ENCODE measurements around the gene TSPAN11.
"Not testable (repeated sequence)": the region's sequence is repeated elsewhere in the genome, so short reads cannot be mapped to it uniquely, and the experiment has no call there.

Gene TSPAN11

DNA sequence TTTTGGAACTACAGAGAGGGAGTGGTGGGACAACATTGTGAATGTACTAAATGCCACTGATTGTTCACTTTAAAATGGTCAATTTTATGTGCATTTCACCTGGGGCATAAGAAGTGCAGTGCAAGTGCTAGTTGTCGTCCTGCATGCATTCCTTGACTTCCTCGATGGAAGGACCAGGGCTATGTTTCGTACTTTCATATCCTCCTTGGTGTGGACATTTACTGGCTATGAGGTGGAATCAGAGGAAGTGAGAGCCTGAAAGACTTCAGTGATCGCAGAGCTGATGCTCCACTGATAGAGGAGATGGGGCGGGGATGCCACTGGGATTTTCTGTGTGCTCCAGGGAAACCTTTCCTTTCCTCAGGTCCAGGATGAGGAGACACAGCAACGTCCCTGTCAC is 93.0 kb downstream of the TSPAN11 start:
- no peak for DNase-seq (ENCODE audit: low read depth in 3 of 3)

DNA sequence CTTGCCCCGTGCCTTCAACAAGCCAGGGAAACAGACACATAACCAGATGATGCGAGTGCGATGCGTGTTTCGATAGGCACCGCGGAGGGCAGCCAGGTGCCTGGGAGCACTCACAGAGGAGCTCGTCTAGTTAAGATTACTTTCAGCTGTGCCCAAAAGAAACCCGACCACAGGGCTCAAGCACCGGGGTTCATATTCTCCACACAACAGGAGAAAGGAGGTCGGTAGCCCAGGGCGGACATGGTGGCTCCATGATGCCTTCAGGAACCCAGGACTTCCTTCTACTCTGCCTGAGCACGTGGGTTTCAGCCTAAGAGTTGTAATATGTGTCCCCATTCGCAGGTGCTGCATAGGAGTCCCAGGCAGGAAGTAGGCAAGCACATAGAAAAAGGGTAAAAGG is 93.4 kb downstream of the TSPAN11 start:
- no peak for DNase-seq (ENCODE audit: low read depth in 3 of 3)

DNA sequence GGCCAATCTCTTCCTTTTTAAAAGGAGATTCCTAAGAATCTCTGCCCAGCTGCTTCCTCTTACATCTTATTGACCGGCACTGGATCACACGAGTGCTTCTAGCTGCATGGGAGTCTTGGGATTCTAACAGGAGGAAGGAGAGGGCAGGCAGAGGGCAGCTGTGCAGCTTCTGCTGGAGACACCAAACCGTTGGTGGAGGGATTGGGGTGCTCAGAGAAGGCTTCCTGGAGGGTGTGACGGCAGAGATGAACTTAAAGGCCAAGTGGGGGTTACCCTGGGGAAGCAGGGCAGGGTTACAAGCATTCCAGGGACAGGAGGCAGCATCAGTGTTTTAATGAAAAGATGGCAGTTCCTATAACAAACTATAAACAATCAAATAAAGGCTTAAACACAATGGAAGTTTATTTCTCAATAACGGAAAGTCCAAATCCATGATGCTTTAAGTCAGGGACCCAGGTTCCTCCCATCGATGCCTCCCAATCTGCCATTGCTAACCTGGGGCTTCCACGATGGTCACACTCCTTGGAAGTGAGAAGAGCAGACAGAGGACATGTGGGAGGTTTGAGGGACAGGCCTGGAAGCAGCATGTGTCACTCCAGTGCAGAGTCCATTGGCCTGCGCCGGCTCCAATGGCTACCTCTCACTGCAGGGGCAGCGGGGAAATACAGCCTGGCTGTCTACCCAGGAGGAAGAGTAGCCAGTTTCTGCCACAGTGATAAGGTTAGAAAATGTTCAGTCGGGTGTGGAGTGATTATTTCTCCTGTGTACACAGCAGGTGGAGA is 94.0 kb downstream of the TSPAN11 start:
- no peak for DNase-seq (ENCODE audit: low read depth in 3 of 3)

DNA sequence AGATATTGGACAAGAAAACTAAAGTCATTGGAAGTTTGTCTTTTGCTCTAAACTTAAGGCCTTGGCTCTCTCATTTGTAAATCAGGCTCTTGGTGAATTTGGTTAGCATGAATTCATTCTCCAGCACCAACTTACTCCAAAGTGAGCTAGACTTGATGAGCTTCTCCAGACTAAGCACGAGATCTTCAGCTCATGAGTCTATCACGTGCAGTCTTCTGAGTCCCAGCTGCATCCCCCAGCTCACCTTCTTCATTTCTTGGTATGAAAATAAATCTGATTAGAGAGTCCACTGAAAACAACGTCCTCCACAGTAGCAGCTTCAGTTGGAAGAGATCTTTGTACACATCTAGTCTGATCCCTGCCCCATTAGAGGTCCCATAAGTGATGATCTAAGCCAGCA is 94.6 kb downstream of the TSPAN11 start:
- DNase-seq (ENCODE audit: low read depth in 3 of 3) = no peak

DNA sequence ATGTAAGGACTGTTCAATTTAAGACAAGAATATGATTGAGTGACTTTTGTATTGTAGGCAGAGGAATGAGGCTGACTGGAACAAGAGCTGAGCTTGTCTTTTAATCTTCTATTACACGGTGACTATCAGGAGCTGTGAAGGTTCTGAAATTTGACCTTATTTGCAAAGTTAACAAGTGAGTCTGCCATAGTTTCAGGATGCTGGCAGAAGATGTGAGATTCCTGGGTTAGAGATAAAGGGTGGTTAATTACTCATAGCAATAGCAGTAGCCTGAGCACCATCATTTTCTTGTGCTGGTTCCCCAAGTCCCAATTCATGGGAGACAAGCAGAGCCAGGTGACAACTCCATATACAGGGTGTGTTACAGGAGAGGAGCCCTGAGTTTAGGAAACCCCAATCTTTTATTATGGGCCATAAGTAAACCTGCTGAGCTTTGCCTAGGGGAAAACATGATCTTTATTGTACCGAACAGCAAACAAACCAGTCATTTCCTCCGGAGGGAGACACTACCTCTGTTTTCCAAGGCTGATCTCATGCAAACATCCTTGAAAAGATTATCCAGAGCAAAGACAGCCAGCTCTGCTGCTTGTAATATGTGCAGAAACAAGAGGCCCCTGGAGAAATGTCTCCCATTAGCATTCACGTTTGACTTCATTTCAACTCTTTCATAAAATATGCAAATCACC is 95.4 kb downstream of the TSPAN11 start:
- no peak for DNase-seq (ENCODE audit: low read depth in 3 of 3)

DNA sequence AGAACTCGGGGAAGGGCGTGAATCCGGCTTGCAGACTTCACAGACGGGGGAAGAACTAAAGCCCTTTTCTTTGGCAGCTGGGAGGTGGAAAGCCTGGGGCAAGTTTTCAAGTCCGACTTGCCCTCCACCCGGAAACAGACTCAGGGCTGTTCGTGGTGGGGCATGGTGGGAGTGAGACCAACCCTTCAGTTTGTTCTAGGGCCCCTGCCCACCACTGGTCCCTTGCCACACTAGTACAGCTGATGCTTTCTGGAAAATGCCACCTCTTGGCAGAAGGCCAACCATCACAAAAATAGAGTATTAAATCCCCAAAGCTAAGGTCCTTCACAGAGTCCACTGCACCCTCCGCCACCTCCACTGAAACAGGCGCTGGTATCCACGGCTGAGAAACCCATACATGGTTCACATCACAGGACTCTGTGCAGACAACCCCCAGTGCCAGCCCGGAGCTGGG is 96.8 kb downstream of the TSPAN11 start:
- DNase-seq (ENCODE audit: low read depth in 3 of 3) = no peak

DNA sequence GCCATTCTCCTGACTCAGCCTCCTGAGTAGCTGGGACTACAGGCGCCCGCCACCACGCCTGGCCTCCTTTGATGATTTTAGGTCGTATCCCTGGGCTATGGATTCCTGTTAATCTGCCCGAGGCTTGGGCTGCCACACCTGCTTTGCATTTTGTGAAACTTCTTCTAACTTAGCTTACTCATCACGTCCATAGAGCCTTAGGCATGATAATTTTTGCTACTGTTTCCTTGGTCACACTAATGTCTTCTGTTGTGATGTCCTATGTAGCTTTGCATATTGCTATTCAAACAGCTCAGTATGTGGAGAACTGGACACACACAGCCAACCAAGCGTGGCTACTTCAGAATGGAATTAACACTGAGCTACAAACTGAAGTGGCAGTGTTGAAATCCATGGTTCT is 99.7 kb downstream of the TSPAN11 start:
- no peak for DNase-seq (ENCODE audit: low read depth in 3 of 3)

DNA sequence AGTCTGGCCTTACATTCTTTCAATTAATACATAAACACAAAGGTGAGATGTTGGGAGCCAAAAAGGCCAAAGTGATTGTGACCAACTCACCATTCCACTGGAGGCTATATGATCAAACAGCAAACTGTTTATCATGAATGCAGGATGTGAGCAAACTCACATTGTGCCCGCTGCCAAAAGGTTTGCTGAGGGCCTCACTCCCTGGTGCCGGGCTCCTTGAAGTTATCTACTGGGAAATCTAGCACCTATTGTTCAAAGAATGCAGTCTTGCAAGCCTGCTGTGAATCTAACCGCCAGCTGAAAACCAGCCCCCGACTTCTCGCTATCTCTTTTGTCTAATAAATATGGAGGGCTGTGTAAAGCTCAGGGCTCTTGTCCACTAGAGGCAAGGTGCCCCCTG is 100.5 kb downstream of the TSPAN11 start:
- not testable (repeated sequence) for DNase-seq (ENCODE audit: low read depth in 3 of 3)

DNA sequence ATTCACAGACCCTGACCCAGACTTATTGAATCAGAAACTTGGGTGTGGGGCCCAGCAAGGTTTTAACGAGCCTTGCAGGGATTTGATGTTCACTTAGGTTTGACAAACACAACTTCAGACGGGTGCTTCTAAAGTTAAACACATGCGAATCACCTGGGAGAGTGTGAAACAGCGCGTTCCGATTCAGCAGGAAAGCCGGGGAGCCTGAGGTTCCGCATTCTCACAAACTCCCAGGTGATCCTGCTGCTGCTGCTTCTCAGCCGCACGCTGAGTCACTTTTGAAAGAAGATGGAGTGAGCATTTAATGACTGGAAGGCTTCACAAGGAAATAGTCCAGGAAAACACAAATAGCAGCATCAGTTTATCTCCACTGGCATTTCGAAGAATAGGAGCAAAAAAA is 102.9 kb downstream of the TSPAN11 start:
- DNase-seq (ENCODE audit: low read depth in 3 of 3) = no peak

DNA sequence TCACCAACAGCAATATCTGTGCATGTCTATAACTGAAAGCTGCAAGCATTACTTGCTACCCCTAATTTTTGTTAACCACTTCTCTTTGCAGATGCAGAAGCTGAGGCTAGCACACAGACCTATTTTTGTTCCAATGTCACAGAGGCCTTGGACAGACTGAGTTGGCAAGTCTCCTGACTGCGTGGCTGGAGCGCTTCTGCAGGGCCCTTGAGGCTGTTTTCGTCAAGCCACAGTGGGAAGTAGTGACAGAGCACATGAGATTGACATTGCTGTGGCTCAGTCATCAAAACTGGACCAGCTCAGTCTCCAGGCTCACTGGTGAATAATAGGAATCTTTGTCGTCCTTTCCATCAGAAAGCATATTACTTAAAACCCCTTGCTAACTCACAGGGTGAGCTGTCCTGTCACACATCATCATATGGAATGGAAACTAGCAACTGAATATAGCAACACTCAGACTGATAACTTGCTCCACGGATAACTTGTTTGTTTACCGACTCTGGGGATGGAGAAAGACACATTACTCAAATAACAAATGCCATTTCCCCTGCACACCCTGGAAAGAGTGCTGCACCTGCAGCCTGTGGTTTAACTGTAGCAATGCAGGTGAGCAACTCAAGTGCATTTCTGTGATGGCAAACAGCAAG is 103.5 kb downstream of the TSPAN11 start:
- DNase-seq (ENCODE audit: low read depth in 3 of 3) = no peak

DNA sequence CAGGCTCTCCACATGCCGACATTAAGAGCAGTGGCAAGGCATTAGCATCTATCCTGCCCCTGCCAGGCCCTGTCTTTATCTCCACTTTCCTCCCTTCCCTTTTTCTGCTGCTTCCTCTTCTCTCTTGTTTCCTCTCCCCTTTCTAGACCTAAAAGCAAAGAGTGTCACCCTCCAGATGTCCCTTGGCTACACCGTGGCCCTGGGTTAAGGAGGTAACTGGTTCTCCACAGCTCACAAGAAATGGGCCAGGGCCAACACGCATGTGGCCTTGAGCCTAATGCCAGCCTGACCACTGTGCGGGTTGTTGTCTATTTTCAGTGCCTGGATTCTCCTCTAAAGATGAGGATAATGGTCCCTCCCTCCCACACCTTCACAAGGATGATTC is 105.4 kb downstream of the TSPAN11 start:
- DNase-seq (ENCODE audit: low read depth in 3 of 3) = no peak

DNA sequence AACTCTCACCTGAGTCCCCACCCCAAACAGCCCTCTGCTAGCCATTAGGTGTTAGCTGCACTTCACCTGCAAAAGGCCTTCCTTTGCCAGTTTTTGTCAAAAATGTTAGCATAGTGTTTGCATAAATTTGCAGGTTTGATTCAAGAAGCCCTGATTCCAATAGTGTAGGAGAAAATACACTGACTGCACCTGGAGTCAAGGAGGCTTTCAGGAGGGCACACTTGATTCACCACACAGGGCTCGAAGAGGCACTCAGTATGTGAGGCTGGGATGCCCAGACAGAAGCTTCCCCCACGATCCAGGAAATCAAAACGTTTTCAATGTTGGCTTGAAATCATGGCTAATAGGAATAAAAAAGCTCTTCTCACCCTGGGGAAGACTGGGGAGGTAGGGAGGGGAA is 106.6 kb downstream of the TSPAN11 start:
- no peak for DNase-seq (ENCODE audit: low read depth in 3 of 3)

DNA sequence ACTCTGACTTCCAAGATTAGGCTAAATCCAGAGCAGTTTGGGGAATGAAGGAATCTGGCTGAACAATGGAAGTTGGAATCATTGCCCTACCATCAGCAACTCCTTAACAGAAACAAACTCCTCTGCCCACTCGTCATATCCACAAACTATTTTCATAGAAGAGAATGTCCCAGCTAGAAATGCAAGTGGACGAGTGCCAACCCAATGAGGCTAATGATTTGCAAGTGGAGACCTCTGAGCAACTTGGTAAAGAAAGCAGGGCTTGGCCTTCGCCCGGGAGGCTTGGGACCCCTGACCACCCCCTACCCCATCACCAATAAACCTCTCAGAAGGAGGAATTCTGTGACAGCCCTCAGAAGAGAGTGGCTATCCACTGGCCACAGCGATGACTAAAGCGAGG is 107.1 kb downstream of the TSPAN11 start:
- DNase-seq (ENCODE audit: low read depth in 3 of 3) = no peak

DNA sequence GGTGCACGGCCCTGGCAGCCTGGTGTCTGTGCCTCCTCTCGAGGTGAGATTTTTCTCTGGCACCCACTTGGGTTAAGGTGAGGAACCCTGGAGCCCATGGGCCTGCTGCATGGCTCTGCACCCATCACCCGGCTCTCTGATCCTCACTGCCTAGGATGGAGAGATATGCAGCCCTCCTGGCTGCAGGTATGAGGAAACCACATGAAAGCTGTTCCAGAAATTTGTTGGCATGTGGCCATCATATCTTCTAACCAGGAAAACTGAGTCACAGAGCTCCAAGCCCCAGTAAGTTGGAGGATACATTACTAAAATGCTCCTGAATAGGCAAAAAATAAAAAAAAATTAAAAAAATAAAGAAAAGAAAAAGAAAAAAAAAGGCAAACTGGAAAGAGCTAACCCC is 107.8 kb downstream of the TSPAN11 start:
- DNase-seq (ENCODE audit: low read depth in 3 of 3) = no peak

DNA sequence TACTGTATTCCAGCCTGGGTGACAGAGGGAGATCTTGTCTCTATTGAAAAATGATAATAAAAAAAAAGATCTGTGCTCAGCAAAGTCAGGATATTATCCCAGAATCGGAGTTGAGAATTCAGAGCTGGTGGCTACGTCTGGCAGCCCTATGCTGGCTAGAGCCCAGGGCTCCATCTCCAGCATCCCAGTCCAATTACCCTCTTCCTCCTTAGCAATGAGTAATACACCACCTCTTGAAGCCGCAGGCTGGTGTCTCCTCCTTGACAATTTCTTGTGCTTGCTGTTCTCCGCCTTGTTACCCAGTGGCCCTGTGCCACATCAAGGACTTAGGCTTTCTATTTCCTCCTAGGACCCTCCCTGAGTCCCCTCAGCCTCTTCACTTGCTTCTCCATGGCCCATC is 108.7 kb downstream of the TSPAN11 start:
- DNase-seq (ENCODE audit: low read depth in 3 of 3) = no peak

DNA sequence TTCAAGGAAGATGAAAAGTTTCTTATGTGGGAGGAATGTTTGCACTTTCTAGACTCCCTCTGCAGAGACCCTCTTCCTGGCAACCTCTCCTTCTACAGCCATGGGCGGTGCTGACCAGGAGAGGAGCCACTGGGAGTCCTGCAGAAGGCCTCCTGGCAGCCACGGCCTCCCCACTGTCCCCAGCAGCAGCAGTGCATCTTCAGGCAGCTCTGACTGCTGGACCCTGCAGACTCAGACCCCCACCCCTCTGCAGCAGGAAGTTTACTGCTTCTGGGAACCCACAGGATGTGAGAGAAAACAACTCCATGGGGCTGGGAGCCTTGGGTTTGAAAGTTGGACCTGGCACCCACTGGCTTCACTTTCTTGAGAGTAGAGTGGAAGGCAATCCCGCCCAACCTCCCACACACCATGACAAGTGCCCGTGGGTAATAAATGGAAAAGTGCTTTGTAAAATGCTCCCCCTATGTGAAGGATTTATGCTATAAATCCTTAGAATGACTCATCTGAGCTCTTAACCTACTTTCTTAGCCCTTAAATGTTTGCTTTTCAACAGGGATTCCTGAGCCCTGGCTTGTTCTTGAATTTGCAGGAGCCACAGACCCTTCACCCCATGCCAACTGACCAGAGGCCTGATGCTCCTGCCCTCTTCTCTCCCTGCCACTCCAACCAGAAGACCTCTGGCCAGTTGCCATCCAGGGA is 109.6 kb downstream of the TSPAN11 start:
- DNase-seq (ENCODE audit: low read depth in 3 of 3) = no peak

DNA sequence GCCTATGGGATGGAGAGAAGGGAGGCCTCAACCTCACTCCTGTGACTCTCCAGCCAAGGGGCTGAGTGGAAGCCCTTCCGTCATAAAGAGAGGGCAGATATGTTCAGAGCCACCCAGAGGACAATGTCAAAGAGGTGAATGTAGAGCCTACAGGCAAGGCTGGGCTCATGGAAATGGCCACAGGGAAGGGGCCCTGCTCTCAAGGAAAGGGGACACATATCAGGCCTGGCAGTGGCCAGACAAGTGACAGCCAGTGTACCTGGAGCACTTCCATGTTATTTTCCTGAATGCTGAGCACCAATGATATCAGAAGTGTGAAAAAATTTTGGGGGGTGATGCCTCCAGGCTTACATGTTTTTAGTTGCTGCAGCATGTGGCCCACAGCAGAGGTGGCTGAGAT is 110.5 kb downstream of the TSPAN11 start:
- DNase-seq (ENCODE audit: low read depth in 3 of 3) = no peak

DNA sequence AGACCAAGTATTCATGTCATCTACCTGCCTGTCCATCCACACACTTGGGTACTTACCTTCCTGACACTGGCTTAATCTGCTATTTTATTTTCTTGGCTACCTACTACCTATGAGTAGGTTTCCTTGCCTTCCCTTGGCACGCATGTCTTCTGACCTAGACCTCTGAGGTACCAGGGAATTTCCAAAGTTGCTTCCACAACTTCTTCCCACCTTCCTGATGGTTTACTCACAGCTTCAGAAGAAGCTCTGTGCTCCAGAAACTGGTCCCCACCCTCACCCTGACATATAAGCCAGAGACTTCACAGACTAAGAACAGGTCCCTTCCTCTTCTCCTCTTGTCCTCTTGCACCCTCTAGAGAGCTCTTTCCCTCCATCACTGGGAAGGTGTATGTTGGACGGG is 111.4 kb downstream of the TSPAN11 start:
- DNase-seq (ENCODE audit: low read depth in 3 of 3) = no peak

DNA sequence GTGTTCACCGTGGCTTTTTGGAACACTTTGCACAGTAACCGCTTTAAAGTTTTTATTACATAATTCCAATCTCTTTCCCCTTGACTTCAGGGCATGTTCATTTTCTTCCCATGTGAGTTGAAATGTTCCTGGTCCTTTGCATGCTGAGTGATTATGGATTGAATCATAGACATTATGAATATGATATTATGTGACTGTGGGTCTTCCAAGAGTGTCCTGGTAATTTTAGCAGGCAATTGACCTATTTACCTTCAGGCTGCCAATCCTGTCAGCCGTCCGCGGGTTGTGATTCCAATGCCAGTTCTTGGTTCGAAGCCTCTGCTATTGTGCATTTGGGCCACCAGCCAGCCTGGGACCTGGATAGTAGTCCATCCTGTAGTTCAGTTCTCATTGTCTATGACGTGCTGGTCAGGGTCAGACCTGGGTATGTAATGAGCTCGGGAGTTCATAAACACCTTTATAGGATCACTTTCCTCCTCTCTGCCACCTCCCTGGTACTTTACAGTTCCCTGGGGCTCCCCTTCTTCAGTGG is 114.6 kb downstream of the TSPAN11 start:
- no peak for DNase-seq (ENCODE audit: low read depth in 3 of 3)

Data from stimulated activated CD4-positive, alpha-beta T cell treated with anti-CD3 and anti-CD28 coated beads, TNF-alpha, amount 100 ng/mL, for 48 hours (primary cell).